Tibial artery (tissue), 4 donors: ENCODE measurements around the gene ITPK1.
A peak's percentile ranks its signal among the peaks of the same experiment; 100 is the strongest.

Source experiments
- DNase-seq, 2 donors: peaks; one replicate each; pipeline ENCODE4 v3.0.0-alpha.2; 2019
- H3K27ac ChIP-seq, 2 donors: fragments of 200-600 bp; sonication (generic) in 1 of 2; 1 replicate in 1 of 2; 2 replicates in 1 of 2; pipeline ENCODE4 v1.5.1; 2018 to 2019; ENCODE audit warnings: mild to moderate bottlenecking in 1 of 2
- H3K27me3 ChIP-seq, 2 donors: fragments of 200-600 bp; sonication (generic) in 1 of 2; one replicate each; pipeline versions ENCODE4 v1.5.1 to v1.6.0; 2016 to 2019
- H3K36me3 ChIP-seq, 3 donors: fragments of 200-600 bp; sonication (generic) in 2 of 3; one replicate each; pipeline ENCODE4 v1.5.1; 2016 to 2019; ENCODE audit warnings: mild to moderate bottlenecking in 2 of 3
- H3K4me1 ChIP-seq, 4 donors: fragments of 200-600 bp; sonication (generic) in 2 of 4; 1 replicate in 3 of 4; 2 replicates in 1 of 4; pipeline ENCODE4 v1.5.1; 2016 to 2019
- H3K4me3 ChIP-seq, 2 donors: fragments of 200-600 bp; sonication (generic) in 1 of 2; 1 replicate in 1 of 2; 2 replicates in 1 of 2; pipeline ENCODE4 v1.5.1; 2018 to 2019; ENCODE audit warnings: mild to moderate bottlenecking in 2 of 2
- H3K9me3 ChIP-seq, 3 donors: fragments of 200-600 bp; sonication (generic) in 1 of 3; one replicate each; pipeline ENCODE4 v1.5.1; 2016 to 2019
- CTCF ChIP-seq, 2 experiments: fragments of 200-600 bp in 1 of 2; fragments of 450-650 bp in 1 of 2; IDR thresholded peaks; one replicate each; pipeline ENCODE4 v1.5.1; 2017 to 2019; ENCODE audit warnings: antibody characterized with exemption in 2 of 2, mild to moderate bottlenecking in 1 of 2, moderate library complexity in 1 of 2
- intact Hi-C: fragments of 100-400 bp; cut with DNase I; formaldehyde crosslinking; loops from one replicate; pipeline ENCODE4 v1.15.0; 2023; ENCODE audit warnings: low total_unique reads

Gene ITPK1

DNA sequence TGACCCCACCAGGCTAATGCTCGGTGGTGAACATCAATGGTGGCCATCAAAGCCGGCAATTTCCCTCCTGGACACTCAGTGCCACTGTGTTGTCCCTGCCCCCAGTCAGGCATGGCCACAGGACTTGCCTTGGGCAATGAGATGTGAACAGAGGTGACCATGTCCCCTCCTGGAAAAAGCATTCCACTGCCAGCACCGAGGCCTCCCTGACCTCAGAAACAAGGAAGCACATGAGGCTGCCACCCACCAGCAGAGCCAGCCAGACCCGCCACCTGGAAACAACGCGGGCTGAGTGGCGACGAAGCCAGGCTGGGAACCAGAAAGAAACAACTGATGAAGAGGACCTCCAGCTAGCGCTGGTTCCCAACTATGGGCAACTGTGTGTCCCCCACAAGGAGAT, 31.8 kb downstream of the ITPK1 start:
- H3K27me3 ChIP-seq, result no peaks in the 10 kb centered on the region
- H3K9me3 ChIP-seq, result no peaks in the 10 kb centered on the region
- no peak for DNase-seq
- H3K27ac ChIP-seq, result no peak overlapping the region
- intact Hi-C loops, result no loop called here
- no peak overlapping the region for H3K4me3 ChIP-seq
- no peaks in the 10 kb centered on the region for H3K36me3 ChIP-seq
- peaks cover 0 to 75% (median 39%) of the 10 kb centered on the region in 4 donors for H3K4me1 ChIP-seq
- TF ChIP-seq CTCF (IDR thresholded peaks at IDR 0.05), result no peak

DNA sequence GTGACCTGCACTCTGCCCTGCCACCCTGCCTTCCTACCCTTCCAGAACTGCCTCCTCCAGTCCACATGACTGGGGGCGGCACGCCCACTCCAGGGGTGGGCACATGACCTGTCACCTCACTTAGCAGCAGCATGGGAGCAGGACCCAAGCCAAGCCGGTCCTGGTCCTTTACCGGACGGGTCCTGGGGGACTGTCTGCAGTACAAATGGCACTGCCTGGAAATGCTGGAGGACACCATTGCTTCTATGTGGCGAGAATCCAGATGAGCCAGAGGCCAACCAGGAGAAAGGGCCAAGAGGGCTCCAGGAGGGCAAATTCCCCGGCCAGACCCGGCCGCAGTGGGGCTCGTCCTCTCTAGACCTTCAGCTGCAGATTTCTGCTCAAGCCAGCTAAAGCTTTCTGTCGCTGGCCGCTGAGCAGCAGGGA, 33.1 kb downstream of the ITPK1 start:
- Histone ChIP-seq H3K27ac (peak overlapping the region; percentile 64 to 71), H3K4me3 (no peak overlapping the region), H3K36me3 (no peaks in the 10 kb centered on the region), H3K9me3 (no peaks in the 10 kb centered on the region), H3K4me1 (peaks cover 0 to 88% (median 50%) of the 10 kb centered on the region in 4 donors), H3K27me3 (no peaks in the 10 kb centered on the region)
- no peak for TF ChIP-seq CTCF (IDR thresholded peaks at IDR 0.05)
- intact Hi-C loops, result no loop called here
- DNase-seq, result no peak

DNA sequence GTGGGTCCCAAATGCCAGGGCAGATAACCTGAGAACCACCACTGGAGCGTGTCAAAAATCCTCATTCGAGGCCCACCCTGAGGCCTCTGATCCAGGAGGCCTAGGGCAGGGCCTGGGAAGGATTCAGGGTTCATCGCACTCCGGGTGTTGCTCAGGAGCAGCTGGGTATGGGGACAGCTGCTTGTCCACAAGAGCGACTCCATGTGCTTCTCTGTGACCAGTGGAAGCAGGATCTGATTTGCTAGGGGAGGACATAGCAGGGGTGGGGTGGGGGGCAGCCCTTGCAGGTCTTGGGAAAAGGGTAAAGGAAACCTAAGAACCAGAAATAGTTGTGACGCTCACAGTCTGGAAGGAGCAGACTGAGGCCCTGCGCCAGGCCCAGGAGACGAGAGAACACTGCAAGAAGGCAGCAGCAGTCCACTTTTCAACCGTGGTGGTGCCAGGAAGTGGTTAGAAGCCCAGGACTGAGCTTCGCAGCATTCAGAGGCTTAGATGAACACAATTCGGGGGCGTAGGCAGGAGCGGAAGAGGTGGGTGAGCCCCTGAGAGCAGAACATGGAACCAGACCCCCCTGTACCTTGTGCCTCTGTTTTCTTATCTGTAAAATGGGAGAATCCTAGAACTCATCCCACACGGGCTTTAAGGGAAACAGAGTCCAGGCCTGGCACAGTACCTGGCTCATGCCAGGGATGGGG, 33.7 kb downstream of the ITPK1 start:
- peak overlapping the region; percentile 64 to 71 for H3K27ac ChIP-seq
- intact Hi-C loops, result no loop called here
- no peaks in the 10 kb centered on the region for H3K27me3 ChIP-seq
- no peak for TF ChIP-seq CTCF (IDR thresholded peaks at IDR 0.05)
- no peaks in the 10 kb centered on the region for H3K36me3 ChIP-seq
- DNase-seq, result peak in 1 of 2 donors; percentile 87
- no peaks in the 10 kb centered on the region for H3K9me3 ChIP-seq
- peaks cover 0 to 90% (median 50%) of the 10 kb centered on the region in 4 donors for H3K4me1 ChIP-seq
- no peak overlapping the region for H3K4me3 ChIP-seq

DNA sequence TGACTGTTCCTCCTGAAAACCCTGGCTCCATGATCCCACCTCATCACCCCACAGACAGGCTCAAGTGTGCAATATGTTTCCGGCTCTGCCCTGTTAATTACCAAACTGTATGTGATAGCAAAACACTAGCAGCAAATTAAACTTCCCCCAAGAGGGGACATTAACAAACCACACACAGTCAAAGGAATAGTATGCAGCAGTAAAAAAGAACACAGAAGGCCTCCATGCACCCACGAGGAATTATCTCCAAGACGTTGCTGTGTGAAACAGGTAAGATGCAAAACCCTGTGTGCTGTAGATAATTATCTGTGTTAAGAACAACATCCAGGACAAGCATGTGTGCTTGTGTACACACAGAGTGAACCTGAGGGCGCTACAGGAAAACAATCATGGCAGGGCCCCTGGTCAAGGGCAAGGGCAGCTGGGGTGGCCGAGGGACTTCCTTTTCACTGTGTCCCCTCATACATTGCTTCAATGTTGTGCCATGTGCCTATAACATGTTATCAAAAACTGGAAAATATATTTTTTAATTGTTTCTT, 35.8 kb downstream of the ITPK1 start:
- Histone ChIP-seq H3K27ac (no peak overlapping the region), H3K4me1 (peaks cover 0 to 74% (median 42%) of the 10 kb centered on the region in 4 donors), H3K9me3 (no peaks in the 10 kb centered on the region), H3K36me3 (no peaks in the 10 kb centered on the region), H3K27me3 (no peaks in the 10 kb centered on the region), H3K4me3 (no peak overlapping the region)
- intact Hi-C loops, result no loop called here
- no peak for DNase-seq
- no peak for TF ChIP-seq CTCF (IDR thresholded peaks at IDR 0.05)

- Histone ChIP-seq H3K4me1 (peaks cover 0 to 74% (median 42%) of the 10 kb centered on the region in 4 donors), H3K4me3 (no peak overlapping the region), H3K27ac (peak overlapping the region; percentile 8 to 56), H3K9me3 (no peaks in the 10 kb centered on the region), H3K36me3 (no peaks in the 10 kb centered on the region), H3K27me3 (no peaks in the 10 kb centered on the region)
- intact Hi-C loops, result no loop called here
- DNase-seq, result no peak
- no peak for TF ChIP-seq CTCF (IDR thresholded peaks at IDR 0.05)
Observed at GRCh38 chr14:93079321-93079720, 36.4 kb downstream of the ITPK1 start.
